OCI-LY7 (cell line): Measurements from ENCODE around the gene NUP62. TPM values are rescaled to one million over a fixed set of nuclear protein-coding genes. Genes with fewer than 3 reads are reported as not detected.

Experiments used
- BruUV-seq: library from RNA; stranded (reverse); fragments of 400-500 nt; replicated peaks from 2 replicates; lab custom pipeline; 2021; lab: Mats Ljungman, UMichigan
- CTCF ChIA-PET: fragments of 300-600 bp; sonication (Branson Sonifier 250); formaldehyde crosslinking; loops from one replicate; lab custom pipeline; 2022; ENCODE audit warnings: antibody characterized with exemption; ENCODE audit not compliant: unreplicated experiment; lab: Charles Lee
- POLR2A ChIA-PET: fragments of 300-600 bp; sonication (Branson Sonifier 250); formaldehyde crosslinking; loops from one replicate; lab custom pipeline; 2022; ENCODE audit warnings: antibody characterized with exemption; lab: Charles Lee
- DNase-seq: peaks from one replicate; pipeline ENCODE4 v3.0.0-alpha.2; 2015; ENCODE audit warnings: low spot score
- H2AFZ ChIP-seq: fragments of 200-600 bp; sonication (generic), shearing (Covaris generic); 2 replicates; pipeline ENCODE4 v1.6.1; 2014; ENCODE audit warnings: mild to moderate bottlenecking, antibody characterized with exemption, low read length, moderate library complexity
- H3K27ac ChIP-seq: fragments of 200-600 bp; sonication (generic); 2 replicates; pipeline ENCODE4 v1.5.1; 2014; ENCODE audit warnings: mixed run types, low read depth, mild to moderate bottlenecking, moderate library complexity, low read length, inconsistent platforms; ENCODE audit not compliant: poor library complexity, severe bottlenecking
- H3K36me3 ChIP-seq: fragments of 200-600 bp; sonication (generic); 2 replicates; pipeline ENCODE4 v1.6.1; 2014; ENCODE audit warnings: mild to moderate bottlenecking, antibody characterized with exemption, low read length, moderate library complexity, mixed read lengths; ENCODE audit not compliant: insufficient read depth
- H3K4me1 ChIP-seq: fragments of 200-600 bp; sonication (generic); 2 replicates; pipeline ENCODE4 v1.5.1; 2014; ENCODE audit warnings: mild to moderate bottlenecking, low read length; ENCODE audit not compliant: insufficient read depth, poor library complexity, severe bottlenecking
- H3K4me2 ChIP-seq: fragments of 200-600 bp; sonication (generic); 2 replicates; pipeline ENCODE4 v1.6.1; 2014; ENCODE audit warnings: mild to moderate bottlenecking, low read length
- H3K4me3 ChIP-seq: fragments of 200-600 bp; sonication (generic); 2 replicates; pipeline ENCODE4 v1.5.1; 2014; ENCODE audit warnings: mild to moderate bottlenecking, low read depth, low read length; ENCODE audit not compliant: poor library complexity, severe bottlenecking
- H3K79me2 ChIP-seq: fragments of 200-600 bp; sonication (generic); 2 replicates; pipeline ENCODE4 v1.6.1; 2016; ENCODE audit warnings: low read depth, mild to moderate bottlenecking, low read length, moderate library complexity, mixed read lengths; ENCODE audit not compliant: insufficient read depth
- H3K9me2 ChIP-seq: fragments of 200-600 bp; sonication (generic); 2 replicates; pipeline ENCODE4 v1.6.1; 2016; ENCODE audit warnings: mild to moderate bottlenecking, low read length, mixed read lengths; ENCODE audit not compliant: insufficient read depth
- H3K9me3 ChIP-seq: fragments of 200-600 bp; sonication (generic); 2 replicates; pipeline ENCODE4 v1.6.1; 2014; ENCODE audit warnings: mild to moderate bottlenecking, mixed run types, low read length, mixed read lengths
- H4K20me1 ChIP-seq: fragments of 200-600 bp; sonication (generic); 2 replicates; pipeline ENCODE4 v1.6.1; 2014; ENCODE audit warnings: mild to moderate bottlenecking, antibody characterized with exemption, low read length, moderate library complexity, mixed read lengths; ENCODE audit not compliant: insufficient read depth
- EZH2phosphoT487 ChIP-seq: fragments of 200-600 bp; sonication (generic); IDR thresholded peaks from 2 replicates; pipeline ENCODE4 v1.6.1; 2018; ENCODE audit warnings: low read depth, borderline replicate concordance, mild to moderate bottlenecking, mixed run types, antibody characterized with exemption, low read length, moderate library complexity, mixed read lengths
- intact Hi-C: fragments of 100-400 bp; cut with micrococcal nuclease; formaldehyde crosslinking; loops from one replicate; pipeline ENCODE4 v1.10.0; 2022; ENCODE audit not compliant: unreplicated experiment
- total RNA-seq, 2 experiments: library from RNA; depleted of rRNA in 1 of 2; stranded (reverse); fragments of >200 nt in 1 of 2; shearing (Covaris generic) in 1 of 2; gene quantifications; 2 replicates each; pipeline ENCODE4 v1.2.3, GENCODE V29; 2014 to 2022
- TF ChIP-seq, protein P1 (sequence below): fragments of 200-600 bp; sonication (generic); conservative IDR thresholded peaks from 2 replicates; pipeline ENCODE4 v1.5.1; 2014; ENCODE audit warnings: mild to moderate bottlenecking, antibody characterized with exemption, low read length, moderate library complexity, mixed read lengths

The NUP62 gene
- total RNA-seq, 2 experiments from 2014 or later = 75.6 to 76.3 TPM

DNA sequence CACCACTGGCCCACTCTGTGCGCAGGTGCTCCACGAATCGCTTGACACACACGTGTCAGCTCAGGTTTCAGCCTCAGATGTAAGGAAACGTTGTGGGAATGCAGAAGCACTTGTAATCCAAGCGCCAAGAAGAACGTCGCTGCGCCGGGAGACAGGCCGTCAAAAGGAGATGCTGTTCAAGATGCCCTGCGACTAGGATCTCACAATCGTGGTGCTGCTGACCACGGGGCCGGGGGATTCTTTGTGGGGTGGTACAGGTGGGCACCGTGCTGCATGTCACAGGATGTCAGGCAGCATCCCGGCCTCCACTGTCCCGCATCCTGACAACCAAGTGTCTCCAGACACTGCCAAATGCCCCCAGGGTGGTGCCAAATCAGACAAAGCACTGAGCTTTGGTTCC lies 48.6 kb upstream of the NUP62 start:
- Histone ChIP-seq H3K79me2 (no peaks in the 10 kb centered on the region), H3K4me2 (no peak overlapping the region), H2AFZ (no peak overlapping the region), H3K27ac (no peak overlapping the region), H3K36me3 (no peaks in the 10 kb centered on the region), H3K9me2 (no peaks in the 10 kb centered on the region), H3K9me3 (no peaks in the 10 kb centered on the region), H3K4me3 (no peak overlapping the region), H3K4me1 (no peaks in the 10 kb centered on the region), H4K20me1 (no peaks in the 10 kb centered on the region)
- BruUV-seq = no TSS peak
- no peak for DNase-seq
- POLR2A ChIA-PET = no interaction called here
- CTCF ChIA-PET = no interaction called here
- intact Hi-C loops = no loop called here
- no peak for TF ChIP-seq EZH2phosphoT487
- TF ChIP-seq, protein P1, sequence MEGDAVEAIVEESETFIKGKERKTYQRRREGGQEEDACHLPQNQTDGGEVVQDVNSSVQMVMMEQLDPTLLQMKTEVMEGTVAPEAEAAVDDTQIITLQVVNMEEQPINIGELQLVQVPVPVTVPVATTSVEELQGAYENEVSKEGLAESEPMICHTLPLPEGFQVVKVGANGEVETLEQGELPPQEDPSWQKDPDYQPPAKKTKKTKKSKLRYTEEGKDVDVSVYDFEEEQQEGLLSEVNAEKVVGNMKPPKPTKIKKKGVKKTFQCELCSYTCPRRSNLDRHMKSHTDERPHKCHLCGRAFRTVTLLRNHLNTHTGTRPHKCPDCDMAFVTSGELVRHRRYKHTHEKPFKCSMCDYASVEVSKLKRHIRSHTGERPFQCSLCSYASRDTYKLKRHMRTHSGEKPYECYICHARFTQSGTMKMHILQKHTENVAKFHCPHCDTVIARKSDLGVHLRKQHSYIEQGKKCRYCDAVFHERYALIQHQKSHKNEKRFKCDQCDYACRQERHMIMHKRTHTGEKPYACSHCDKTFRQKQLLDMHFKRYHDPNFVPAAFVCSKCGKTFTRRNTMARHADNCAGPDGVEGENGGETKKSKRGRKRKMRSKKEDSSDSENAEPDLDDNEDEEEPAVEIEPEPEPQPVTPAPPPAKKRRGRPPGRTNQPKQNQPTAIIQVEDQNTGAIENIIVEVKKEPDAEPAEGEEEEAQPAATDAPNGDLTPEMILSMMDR = no peak

DNA sequence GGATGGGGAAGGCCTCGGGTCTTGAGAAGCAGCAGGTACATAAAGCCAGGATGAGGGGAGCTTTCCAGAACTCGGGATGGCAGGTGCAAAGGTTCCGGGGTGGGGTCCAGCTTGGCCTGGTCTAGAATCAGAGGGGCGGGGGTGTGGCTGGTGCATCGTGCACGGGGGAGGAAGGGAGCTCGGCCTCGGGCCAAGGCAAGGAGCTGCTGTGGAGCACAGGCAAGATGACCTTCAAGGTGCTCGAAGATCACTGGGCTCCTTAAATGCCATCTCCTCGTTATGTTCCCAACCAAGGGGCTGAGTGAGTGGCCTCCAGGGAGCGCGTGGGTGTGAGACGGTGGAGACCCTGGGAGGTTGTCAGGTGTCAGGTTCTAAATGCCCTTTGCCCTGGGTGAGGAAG lies 47.8 kb upstream of the NUP62 start:
- Histone ChIP-seq H3K9me3 (no peaks in the 10 kb centered on the region), H2AFZ (no peak overlapping the region), H3K4me1 (no peaks in the 10 kb centered on the region), H3K4me2 (no peak overlapping the region), H3K27ac (no peak overlapping the region), H3K79me2 (no peaks in the 10 kb centered on the region), H4K20me1 (no peaks in the 10 kb centered on the region), H3K9me2 (no peaks in the 10 kb centered on the region), H3K36me3 (no peaks in the 10 kb centered on the region), H3K4me3 (no peak overlapping the region)
- ChIA-PET POLR2A (no interaction called here), CTCF (no interaction called here)
- intact Hi-C loops = no loop called here
- DNase-seq = no peak
- BruUV-seq = no TSS peak
- TF ChIP-seq EZH2phosphoT487 = no peak
- TF ChIP-seq, protein P1 = no peak

DNA sequence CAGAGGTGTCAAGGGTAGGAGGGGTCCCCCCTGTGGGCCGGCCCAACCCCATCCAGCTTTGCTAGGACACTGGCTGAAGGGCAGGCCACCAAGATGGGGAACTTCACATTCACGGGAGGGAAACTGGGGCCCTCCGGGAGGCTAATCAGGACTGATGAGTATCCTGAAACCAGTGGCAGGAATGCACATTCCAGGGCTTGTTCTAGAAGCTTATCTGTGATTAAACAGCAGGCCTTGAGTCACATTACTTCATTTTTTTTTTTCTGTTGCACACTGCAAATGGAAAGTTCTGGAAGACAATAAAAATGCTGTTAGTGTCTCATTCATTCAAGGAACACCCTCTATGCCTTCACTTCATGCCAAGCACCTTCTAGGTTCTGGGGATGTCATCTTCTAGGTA lies 47.2 kb upstream of the NUP62 start:
- CTCF ChIA-PET = no interaction called here
- H3K4me2 ChIP-seq = no peak overlapping the region

More for the DNA sequence above, 47.2 kb upstream of the NUP62 start:
- no peak for DNase-seq
- H3K27ac ChIP-seq = no peak overlapping the region
- H2AFZ ChIP-seq = no peak overlapping the region
- no peaks in the 10 kb centered on the region for H3K79me2 ChIP-seq
- no peak overlapping the region for H3K4me3 ChIP-seq
- POLR2A ChIA-PET = no interaction called here
- no peaks in the 10 kb centered on the region for H3K4me1 ChIP-seq
- TF ChIP-seq, protein P1 = no peak
- no peak for TF ChIP-seq EZH2phosphoT487
- H3K9me2 ChIP-seq = no peaks in the 10 kb centered on the region
- no TSS peak for BruUV-seq
- no peaks in the 10 kb centered on the region for H3K36me3 ChIP-seq
- no peaks in the 10 kb centered on the region for H3K9me3 ChIP-seq
- H4K20me1 ChIP-seq = no peaks in the 10 kb centered on the region
- intact Hi-C loops = no loop called here
